Activated naive CD8-positive, alpha-beta T cell treated with anti-CD3 and anti-CD28 coated beads, Interleukin-2, amount 50 U/mL, for 24 hours (primary cell): ENCODE measurements around the gene UGT1A10.
"Not testable (repeated sequence)": the region's sequence is repeated elsewhere in the genome, so short reads cannot be mapped to it uniquely, and the experiment has no call there.

Experiments
- ATAC-seq: fragments of 150-1000 bp; cut with Tn5 transposase; one replicate; pipeline ENCODE4 v1.10.0; 2021
- DNase-seq: peaks from one replicate; pipeline ENCODE4 v3.0.0; 2021
- H3K27ac Mint-ChIP-seq: one replicate; pipeline ENCODE4 v1.8.0; 2021; ENCODE audit warnings: mild to moderate bottlenecking, mixed read lengths
- H3K27me3 Mint-ChIP-seq: one replicate; pipeline ENCODE4 v1.8.0; 2021; ENCODE audit warnings: mixed read lengths
- H3K36me3 Mint-ChIP-seq: one replicate; pipeline ENCODE4 v1.8.0; 2021; ENCODE audit warnings: low read depth, mixed read lengths
- H3K4me1 Mint-ChIP-seq: one replicate; pipeline ENCODE4 v1.8.0; 2021; ENCODE audit warnings: mixed read lengths
- H3K4me3 Mint-ChIP-seq: one replicate; pipeline ENCODE4 v1.8.0; 2021; ENCODE audit warnings: mild to moderate bottlenecking, moderate library complexity, mixed read lengths
- H3K9me3 Mint-ChIP-seq: one replicate; pipeline ENCODE4 v1.8.0; 2021; ENCODE audit warnings: mixed read lengths

UGT1A10 gene

DNA sequence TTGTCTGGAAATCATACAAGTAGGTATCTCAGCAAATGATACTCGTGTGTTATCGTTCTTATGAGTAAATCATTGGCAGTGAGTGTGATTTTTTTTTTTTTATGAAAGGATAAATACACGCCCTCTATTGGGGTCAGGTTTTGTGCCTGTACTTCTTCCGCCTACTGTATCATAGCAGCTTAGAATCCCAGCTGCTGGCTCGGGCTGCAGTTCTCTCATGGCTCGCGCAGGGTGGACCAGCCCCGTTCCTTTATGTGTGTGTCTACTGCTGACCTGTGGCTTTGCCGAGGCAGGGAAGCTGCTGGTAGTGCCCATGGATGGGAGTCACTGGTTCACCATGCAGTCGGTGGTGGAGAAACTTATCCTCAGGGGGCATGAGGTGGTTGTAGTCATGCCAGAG, at the start of gene UGT1A10:
TSS of gene UGT1A10 (plus strand) at position 143 of the 400 bp plus-strand sequence. CDS start at position 218, 75 bp downstream.
- not testable (repeated sequence) for H3K36me3 Mint-ChIP-seq, ATAC-seq, DNase-seq, H3K27ac Mint-ChIP-seq, H3K4me3 Mint-ChIP-seq, H3K4me1 Mint-ChIP-seq, H3K9me3 Mint-ChIP-seq
- peaks cover 26% of the 10 kb centered on the region for H3K27me3 Mint-ChIP-seq

DNA sequence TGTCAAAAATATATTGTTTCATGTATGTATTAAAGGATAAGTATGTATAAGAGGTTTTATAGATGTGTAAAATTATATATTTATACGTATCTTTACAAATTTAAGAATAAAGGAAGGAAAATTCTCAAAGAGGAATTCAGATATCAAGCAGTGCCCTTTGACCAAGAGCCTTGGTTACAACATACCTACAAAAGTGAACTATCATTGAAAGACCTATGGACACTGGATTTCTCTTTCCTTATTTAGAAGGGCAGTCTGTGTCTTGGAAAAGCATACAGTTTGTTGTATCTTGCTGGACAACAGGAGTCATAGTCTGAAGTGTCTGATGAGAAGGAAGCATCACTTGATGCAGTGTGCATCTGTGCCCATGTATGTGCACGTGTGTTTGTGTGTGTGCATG, 47.8 kb upstream of the UGT1A10 start:
- Mint-ChIP-seq H3K27me3 (peaks cover 12% of the 10 kb centered on the region), H3K36me3 (no peaks in the 10 kb centered on the region), H3K9me3 (no peaks in the 10 kb centered on the region), H3K27ac (no peak overlapping the region), H3K4me3 (no peak overlapping the region), H3K4me1 (no peaks in the 10 kb centered on the region)
- no peak for ATAC-seq
- DNase-seq = no peak

DNA sequence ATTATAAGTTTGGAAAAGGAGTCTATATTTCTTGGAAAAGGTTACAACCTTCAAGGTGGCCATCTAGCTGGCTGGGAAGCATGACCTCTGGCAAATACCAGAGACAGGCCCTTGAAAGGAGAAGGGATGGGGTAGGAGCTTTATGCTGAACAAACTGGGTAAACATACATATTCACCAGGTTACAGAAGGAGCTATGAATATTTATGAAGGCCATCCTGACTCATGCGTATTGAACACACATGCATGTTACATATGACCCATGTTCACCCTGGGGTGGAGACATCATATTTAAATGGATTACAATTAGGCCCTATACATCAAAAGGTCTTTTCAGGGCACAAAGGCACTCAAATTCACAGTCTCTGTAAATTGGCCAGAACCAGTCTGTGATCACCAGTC, 43.5 kb upstream of the UGT1A10 start:
- not testable (repeated sequence) for H3K27me3 Mint-ChIP-seq, H3K4me1 Mint-ChIP-seq, DNase-seq, ATAC-seq, H3K36me3 Mint-ChIP-seq, H3K27ac Mint-ChIP-seq, H3K9me3 Mint-ChIP-seq, H3K4me3 Mint-ChIP-seq

DNA sequence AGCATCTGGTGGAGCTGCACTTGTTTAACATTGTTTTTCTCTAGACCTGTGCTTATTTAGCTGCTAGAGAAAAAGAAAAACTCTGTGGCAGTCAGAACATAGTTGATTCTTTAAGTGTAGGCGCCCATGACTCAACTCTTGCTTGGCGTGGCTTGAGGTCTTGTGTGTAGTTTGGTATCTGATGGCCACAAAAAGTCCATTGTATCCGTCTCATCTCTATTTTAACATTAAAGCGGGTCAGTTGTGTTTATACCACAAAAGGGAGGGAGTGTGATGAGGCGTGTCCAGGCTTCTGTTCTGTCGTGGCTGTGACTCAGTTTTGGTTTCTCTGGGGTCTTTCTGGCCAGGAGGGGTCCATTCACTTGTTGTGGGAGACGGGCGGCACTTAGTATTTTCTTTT, 43.0 kb upstream of the UGT1A10 start:
- Mint-ChIP-seq H3K27me3 (no peaks in the 10 kb centered on the region), H3K4me1 (no peaks in the 10 kb centered on the region), H3K36me3 (no peaks in the 10 kb centered on the region), H3K27ac (no peak overlapping the region), H3K4me3 (no peak overlapping the region), H3K9me3 (no peaks in the 10 kb centered on the region)
- peak; percentile 24 for ATAC-seq
- DNase-seq = no peak

DNA sequence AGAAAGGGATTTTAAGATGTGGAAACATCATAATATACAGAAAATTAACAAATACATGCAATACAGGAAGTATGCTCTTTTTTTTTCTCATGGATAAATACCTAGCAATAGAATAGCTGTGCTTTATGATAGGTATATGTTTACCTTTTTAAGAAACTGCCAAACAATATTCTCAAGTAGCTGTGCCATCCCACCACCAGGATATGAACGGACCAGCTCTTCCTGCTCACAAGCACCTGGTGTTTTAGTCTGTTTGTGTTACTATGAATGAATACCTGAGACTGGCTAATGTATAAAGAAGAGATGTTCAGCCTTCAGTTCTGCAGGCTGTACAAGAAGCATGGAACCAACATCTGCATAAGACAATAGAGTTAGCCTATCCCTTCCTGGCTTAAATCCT, 38.7 kb upstream of the UGT1A10 start:
- Mint-ChIP-seq H3K36me3 (no peaks in the 10 kb centered on the region), H3K9me3 (no peaks in the 10 kb centered on the region), H3K4me3 (no peak overlapping the region), H3K4me1 (no peaks in the 10 kb centered on the region), H3K27ac (no peak overlapping the region), H3K27me3 (peaks cover 13% of the 10 kb centered on the region)
- ATAC-seq (no peak), DNase-seq (no peak)

DNA sequence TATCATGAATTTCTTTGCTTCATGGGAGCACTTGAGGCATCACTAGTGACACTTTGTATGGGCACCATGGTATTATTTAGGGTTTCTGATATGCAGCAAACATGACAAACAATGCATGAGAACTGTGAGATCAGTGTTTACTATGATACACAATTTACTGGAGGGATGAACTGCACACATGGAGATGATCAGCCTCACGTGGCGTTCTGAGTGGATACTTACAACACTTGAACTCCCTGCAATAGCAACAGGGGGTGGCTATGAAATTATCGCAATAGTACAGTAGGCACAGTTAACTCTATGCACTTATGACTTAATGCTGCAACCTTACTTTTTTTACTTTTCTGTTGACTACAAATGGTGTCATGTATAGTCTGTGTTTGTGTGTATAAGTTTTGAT, 37.3 kb upstream of the UGT1A10 start:
- Mint-ChIP-seq H3K36me3 (no peaks in the 10 kb centered on the region), H3K4me3 (no peak overlapping the region), H3K27ac (no peak overlapping the region), H3K4me1 (no peaks in the 10 kb centered on the region), H3K9me3 (no peaks in the 10 kb centered on the region), H3K27me3 (peaks cover 13% of the 10 kb centered on the region)
- DNase-seq (no peak), ATAC-seq (no peak)

DNA sequence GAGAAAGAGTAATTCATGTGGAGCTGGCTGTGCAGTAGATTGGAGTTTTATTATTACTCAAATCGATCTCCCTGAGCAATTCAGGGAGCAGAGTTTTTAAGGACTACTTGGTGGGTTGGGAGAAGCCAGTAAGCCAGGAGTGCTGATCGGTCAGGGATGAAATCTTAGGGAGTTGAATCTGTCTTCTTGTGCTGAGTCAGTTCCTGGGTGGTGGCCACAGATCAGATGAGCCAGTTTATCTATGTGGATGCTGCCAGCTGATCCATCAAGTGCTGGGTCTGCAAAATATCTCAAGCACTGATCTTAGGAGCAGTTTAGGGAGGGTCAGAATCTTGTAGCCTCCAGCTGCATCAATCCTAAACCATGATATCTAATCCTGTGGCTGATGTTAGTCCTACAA, 35.9 kb upstream of the UGT1A10 start:
- Mint-ChIP-seq H3K4me3 (no peak overlapping the region), H3K4me1 (no peaks in the 10 kb centered on the region), H3K27me3 (peaks cover 13% of the 10 kb centered on the region), H3K36me3 (no peaks in the 10 kb centered on the region), H3K27ac (no peak overlapping the region), H3K9me3 (no peaks in the 10 kb centered on the region)
- no peak for ATAC-seq
- DNase-seq = no peak

DNA sequence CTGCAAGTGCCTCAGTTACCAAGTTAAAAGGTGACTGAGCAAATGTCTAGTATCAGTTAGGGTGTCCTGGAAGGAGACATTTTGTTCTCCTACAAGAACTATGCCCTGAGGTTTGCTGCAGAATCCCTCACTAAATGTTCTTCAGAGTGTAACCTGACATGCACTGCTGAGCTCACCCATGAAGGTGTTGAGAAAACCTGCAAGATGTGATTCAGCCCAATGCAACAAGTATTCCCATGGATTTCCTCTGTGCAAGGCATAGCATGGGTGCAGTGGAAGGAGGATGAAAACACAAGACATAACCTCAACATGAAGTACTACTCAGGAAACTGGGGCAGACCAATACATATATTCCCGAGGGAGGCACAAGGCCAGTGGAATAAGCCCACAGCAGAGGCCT, 34.2 kb upstream of the UGT1A10 start:
- Mint-ChIP-seq H3K27me3 (peaks cover 13% of the 10 kb centered on the region), H3K36me3 (no peaks in the 10 kb centered on the region), H3K4me1 (no peaks in the 10 kb centered on the region), H3K4me3 (no peak overlapping the region), H3K9me3 (no peaks in the 10 kb centered on the region), H3K27ac (no peak overlapping the region)
- DNase-seq (no peak), ATAC-seq (no peak)

DNA sequence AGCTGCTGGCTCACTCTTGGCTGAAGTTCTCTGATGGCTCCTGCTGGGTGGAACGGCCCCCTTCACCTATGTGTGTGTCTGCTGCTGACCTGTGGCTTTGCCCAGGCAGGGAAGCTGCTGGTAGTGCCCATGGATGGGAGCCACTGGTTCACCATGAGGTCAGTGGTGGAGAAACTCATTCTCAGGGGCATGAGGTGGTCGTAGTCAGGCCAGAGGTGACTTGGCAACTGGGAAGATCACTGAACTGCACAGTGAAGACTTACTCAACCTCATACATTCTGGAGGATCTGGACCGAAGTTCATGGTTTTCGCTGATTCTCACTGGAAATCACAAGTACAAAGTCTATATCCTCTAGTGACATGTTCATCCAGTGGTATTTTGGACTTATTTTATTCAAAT, 32.7 kb upstream of the UGT1A10 start:
- DNase-seq (no peak), ATAC-seq (no peak)
- H3K4me1 Mint-ChIP-seq = no peaks in the 10 kb centered on the region
- H3K4me3 Mint-ChIP-seq = no peak overlapping the region
- H3K36me3 Mint-ChIP-seq = no peaks in the 10 kb centered on the region
- no peaks in the 10 kb centered on the region for H3K9me3 Mint-ChIP-seq
- H3K27me3 Mint-ChIP-seq = peaks cover 13% of the 10 kb centered on the region
- H3K27ac Mint-ChIP-seq = no peak overlapping the region

DNA sequence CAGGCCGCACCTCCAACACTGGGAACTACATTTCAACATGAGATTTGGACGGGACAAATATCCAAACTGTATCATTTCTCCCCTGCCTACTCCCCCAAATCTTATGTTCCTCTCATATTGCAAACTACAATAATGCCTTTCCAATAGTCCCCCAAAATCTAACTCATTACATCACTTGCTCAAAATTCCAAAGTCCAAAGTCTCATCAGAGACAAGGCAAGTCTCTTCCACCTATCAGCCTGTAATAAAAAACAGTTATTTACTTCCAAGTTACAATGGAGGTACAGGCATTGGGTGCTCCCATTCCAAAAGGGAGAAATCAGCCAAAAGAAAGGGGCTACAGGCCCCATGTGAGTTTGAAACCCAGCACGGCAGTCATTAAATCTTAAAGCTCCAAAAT, 31.4 kb upstream of the UGT1A10 start:
- ATAC-seq = no peak
- Mint-ChIP-seq H3K9me3 (no peaks in the 10 kb centered on the region), H3K36me3 (no peaks in the 10 kb centered on the region), H3K27ac (no peak overlapping the region), H3K27me3 (peaks cover 13% of the 10 kb centered on the region), H3K4me1 (no peaks in the 10 kb centered on the region), H3K4me3 (no peak overlapping the region)
- DNase-seq = no peak

DNA sequence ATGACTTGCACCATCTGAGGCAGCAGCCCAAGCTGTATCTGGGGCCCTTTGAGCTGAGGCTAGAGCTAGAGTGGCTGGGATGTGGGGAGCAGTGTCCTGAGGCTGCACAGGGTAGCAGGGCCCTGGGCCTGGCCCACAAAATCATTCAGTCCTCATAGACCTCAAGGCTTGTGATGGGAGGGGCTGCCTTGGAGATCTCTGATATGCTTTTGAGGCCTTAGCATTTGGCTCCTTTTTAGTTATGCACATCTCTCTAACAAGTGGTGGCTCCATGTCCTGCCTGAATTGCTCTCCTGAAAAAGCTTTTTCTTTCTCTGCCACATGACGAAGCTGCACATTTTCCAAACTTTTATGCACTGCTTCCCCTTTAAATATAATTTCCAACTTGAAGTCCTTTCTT, 30.6 kb upstream of the UGT1A10 start:
- Mint-ChIP-seq H3K9me3 (peaks cover 6% of the 10 kb centered on the region), H3K27me3 (peaks cover 7% of the 10 kb centered on the region), H3K4me3 (no peak overlapping the region)

DNA sequence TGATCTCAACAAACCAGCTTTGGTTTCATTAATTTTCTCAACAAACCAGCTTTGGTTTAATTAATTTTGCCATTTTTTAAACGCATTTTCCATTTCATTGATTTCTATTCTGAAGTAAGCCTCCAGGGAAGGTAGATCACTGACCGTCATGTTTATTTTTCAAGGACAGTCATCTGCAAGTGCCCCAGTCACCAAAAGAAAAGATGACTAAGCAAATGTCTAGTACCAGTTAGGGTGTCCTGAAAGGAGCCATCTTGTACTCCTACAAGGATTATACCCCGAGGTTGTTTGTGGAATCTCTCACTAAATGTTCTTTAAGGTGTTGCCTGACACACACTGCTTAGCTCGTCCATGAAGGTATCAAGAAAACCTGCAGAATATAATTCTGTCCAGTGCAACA, 25.0 kb upstream of the UGT1A10 start:
- Mint-ChIP-seq H3K4me3 (no peak overlapping the region), H3K27ac (no peak overlapping the region), H3K4me1 (no peaks in the 10 kb centered on the region), H3K9me3 (peaks cover 33% of the 10 kb centered on the region), H3K36me3 (peaks cover 1% of the 10 kb centered on the region), H3K27me3 (peaks cover 23% of the 10 kb centered on the region)
- ATAC-seq = no peak
- DNase-seq = no peak

More for the DNA sequence above, 30.6 kb upstream of the UGT1A10 start:
- ATAC-seq (no peak), DNase-seq (no peak)
- no peak overlapping the region for H3K27ac Mint-ChIP-seq
- no peaks in the 10 kb centered on the region for H3K4me1 Mint-ChIP-seq
- H3K36me3 Mint-ChIP-seq = no peaks in the 10 kb centered on the region

DNA sequence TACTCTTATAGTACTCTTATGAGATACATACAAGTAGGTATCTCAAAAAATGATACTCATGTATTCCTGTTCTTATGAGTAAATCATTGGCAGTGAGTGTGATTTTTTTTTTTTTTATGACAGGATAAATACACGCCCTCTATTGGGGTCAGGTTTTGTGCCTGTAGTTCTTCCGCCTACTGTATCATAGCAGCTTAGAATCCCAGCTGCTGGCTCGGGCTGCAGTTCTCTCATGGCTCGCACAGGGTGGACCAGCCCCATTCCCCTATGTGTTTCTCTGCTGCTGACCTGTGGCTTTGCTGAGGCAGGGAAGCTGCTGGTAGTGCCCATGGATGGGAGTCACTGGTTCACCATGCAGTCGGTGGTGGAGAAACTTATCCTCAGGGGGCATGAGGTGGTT, 18.8 kb upstream of the UGT1A10 start, which contains the start of gene UGT1A8:
TSS of gene UGT1A8 (plus strand) at position 158 of the 400 bp plus-strand sequence. CDS start at position 233, 75 bp downstream.
- not testable (repeated sequence) for H3K36me3 Mint-ChIP-seq, H3K4me3 Mint-ChIP-seq

DNA sequence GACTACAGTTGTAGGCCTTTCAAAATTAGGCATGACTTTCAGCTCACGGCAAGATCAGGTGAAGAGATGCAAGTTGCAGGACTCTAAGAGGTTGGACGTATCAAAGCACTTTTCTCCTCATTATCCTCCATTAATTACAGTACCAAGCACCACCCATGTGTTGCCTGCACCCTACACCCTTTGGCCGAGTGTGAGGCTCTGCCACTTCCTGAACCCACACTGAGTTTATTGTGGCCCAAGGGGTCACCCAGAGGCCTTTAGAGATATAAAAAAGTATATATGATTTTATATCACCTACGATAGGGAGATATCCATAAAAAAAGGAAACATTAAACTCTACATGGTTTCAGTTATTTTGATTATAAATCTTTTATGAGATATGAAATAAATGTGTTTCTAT, 16.0 kb upstream of the UGT1A10 start:
- no peaks in the 10 kb centered on the region for H3K36me3 Mint-ChIP-seq
- peaks cover 25% of the 10 kb centered on the region for H3K27me3 Mint-ChIP-seq
- DNase-seq (no peak), ATAC-seq (no peak)
- no peaks in the 10 kb centered on the region for H3K4me1 Mint-ChIP-seq
- H3K9me3 Mint-ChIP-seq = peaks cover 3% of the 10 kb centered on the region
- no peak overlapping the region for H3K27ac Mint-ChIP-seq
- no peak overlapping the region for H3K4me3 Mint-ChIP-seq

More for the DNA sequence above, 18.8 kb upstream of the UGT1A10 start, which contains the start of gene UGT1A8:
- DNase-seq, H3K27ac Mint-ChIP-seq, H3K4me1 Mint-ChIP-seq, ATAC-seq: not testable (repeated sequence)
- peaks cover 19% of the 10 kb centered on the region for H3K9me3 Mint-ChIP-seq
- peaks cover 35% of the 10 kb centered on the region for H3K27me3 Mint-ChIP-seq

DNA sequence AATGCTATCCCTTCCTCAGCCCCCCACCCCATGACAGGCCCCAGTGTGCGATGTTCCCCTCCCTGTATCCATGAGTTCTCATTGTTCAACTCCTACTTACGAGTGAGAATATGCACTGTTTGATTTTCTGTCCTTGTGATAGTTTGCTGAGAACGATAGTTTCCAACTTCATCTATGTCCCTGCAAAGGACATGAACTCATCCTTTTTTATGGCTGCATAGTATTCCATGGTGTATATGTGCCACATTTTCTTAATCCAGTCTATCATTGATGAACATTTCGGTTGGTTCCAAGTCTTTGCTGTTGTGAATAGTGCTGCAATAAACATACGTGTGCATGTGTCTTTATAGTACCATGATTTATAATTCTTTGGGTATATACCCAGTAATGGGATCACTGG, 14.4 kb upstream of the UGT1A10 start:
- H3K9me3 Mint-ChIP-seq, H3K4me3 Mint-ChIP-seq, H3K27ac Mint-ChIP-seq, H3K36me3 Mint-ChIP-seq, H3K4me1 Mint-ChIP-seq, DNase-seq, ATAC-seq: not testable (repeated sequence)
- peaks cover 19% of the 10 kb centered on the region for H3K27me3 Mint-ChIP-seq

DNA sequence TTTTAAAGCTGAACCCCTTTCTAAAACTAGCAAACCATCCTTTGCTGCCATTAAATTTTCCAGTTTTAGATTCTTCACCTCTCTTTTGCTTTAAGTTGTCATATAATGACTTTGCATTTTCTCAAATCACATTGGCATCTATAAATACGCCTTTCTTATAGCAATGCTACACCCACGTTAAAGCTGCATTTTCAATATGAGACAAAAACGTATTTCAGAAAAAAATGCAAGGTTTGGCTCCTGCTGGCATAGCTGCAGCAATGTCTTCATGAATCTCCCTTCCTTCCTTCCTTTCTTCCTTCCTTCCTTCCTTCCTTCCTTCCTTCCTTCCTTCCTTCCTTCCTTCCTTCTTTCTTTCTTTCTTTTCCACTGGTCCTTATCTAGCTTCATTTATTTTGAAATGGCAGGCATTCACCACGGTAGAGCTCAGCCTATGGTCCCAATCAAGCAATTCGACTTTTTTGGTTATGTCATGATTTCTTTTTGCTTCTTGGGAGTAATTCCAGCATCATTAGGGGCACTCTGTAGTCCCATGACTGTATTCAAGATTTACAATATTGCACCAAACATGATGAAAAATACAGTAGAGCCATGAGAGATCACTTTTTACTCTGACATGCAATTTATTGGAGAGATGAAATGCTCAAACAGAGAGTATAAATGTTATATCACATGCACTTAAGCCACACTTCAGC, 8.8 kb upstream of the UGT1A10 start:
- peaks cover 23% of the 10 kb centered on the region for H3K9me3 Mint-ChIP-seq
- H3K27me3 Mint-ChIP-seq = peaks cover 25% of the 10 kb centered on the region
- no peaks in the 10 kb centered on the region for H3K4me1 Mint-ChIP-seq
- no peaks in the 10 kb centered on the region for H3K36me3 Mint-ChIP-seq
- no peak overlapping the region for H3K27ac Mint-ChIP-seq
- DNase-seq = no peak
- ATAC-seq = no peak
- H3K4me3 Mint-ChIP-seq = no peak overlapping the region
